HepG2 (cell line): ENCODE results near the gene USP17L22. TPM values are rescaled to one million over a fixed set of nuclear protein-coding genes. Genes with fewer than 3 reads are reported as not detected.
"Not testable (repeated sequence)": the region's sequence is repeated elsewhere in the genome, so short reads cannot be mapped to it uniquely, and the experiment has no call there.

Experiments
- ATAC-seq: fragments of 200-7000 bp; cut with Tn5 transposase; 3 replicates; pipeline ENCODE4 v1.9.1; 2020; ENCODE audit warnings: mild to moderate bottlenecking, moderate library complexity
- BruUV-seq: library from RNA; stranded (reverse); fragments of 400-500 nt; replicated peaks from 2 replicates; lab custom pipeline; 2021; lab: Mats Ljungman, UMichigan
- CTCF ChIA-PET: fragments of 300-600 bp; formaldehyde crosslinking; extraction: SDS; loops from one replicate; lab custom pipeline; 2021; ENCODE audit warnings: low total read pairs, inconsistent platforms, low intra/inter-chr PET ratio; lab: Yijun Ruan, JAX
- POLR2A ChIA-PET: fragments of 350-600 bp; sonication (Branson Sonifier 250); formaldehyde crosslinking; loops from one replicate; lab custom pipeline; 2020; ENCODE audit warnings: antibody characterized with exemption, inconsistent platforms; lab: Yijun Ruan, JAX
- DNase-seq: peaks from one replicate; pipeline ENCODE4 v3.0.0-alpha.2; 2015; ENCODE audit warnings: low spot score
- FAIRE-seq: peaks from 3 replicates; lab custom pipeline; 2011; peaks lifted over from hg19 to GRCh38; lab: Jason Lieb, UNC
- H2AFZ ChIP-seq: one replicate; pipeline ENCODE4 v1.6.1; 2011; ENCODE audit warnings: low read length, inconsistent platforms
- H3K27ac ChIP-seq: fragments of 300-600 bp; 3 replicates; pipeline ENCODE4 v1.8.0; 2011; ENCODE audit warnings: mixed run types, mild to moderate bottlenecking, mixed read lengths, low read length, inconsistent platforms; ENCODE audit not compliant: insufficient read depth; ENCODE audit errors: extremely low read length
- H3K27me3 ChIP-seq, 2 experiments: fragments of 200-600 bp in 1 of 2; 2 replicates in 1 of 2; 3 replicates in 1 of 2; pipeline versions ENCODE4 v1.6.0 to v1.8.0; 2011; ENCODE audit warnings: low read length in 2 of 2, mild to moderate bottlenecking in 2 of 2, moderate library complexity in 2 of 2, inconsistent platforms in 1 of 2; ENCODE audit not compliant: insufficient read depth in 2 of 2, control insufficient read depth in 1 of 2
- H3K36me3 ChIP-seq, 2 experiments: fragments of 200-600 bp in 1 of 2; replicated peaks in 1 of 2; 2 replicates in 1 of 2; 3 replicates in 1 of 2; pipeline versions ENCODE4 v1.5.1 to v1.8.0; 2011; ENCODE audit warnings: low read length in 2 of 2, inconsistent platforms in 1 of 2; ENCODE audit not compliant: insufficient read depth in 2 of 2, control insufficient read depth in 1 of 2
- H3K4me1 ChIP-seq: 2 replicates; pipeline ENCODE4 v1.5.1; 2012; ENCODE audit warnings: low read length, inconsistent platforms; ENCODE audit not compliant: insufficient read depth
- H3K4me2 ChIP-seq: 2 replicates; pipeline ENCODE4 v1.6.0; 2011; ENCODE audit warnings: low read depth, low read length, inconsistent platforms
- H3K4me3 ChIP-seq, 3 experiments: fragments of 200-600 bp in 1 of 3; sonication (generic), shearing (Covaris generic) in 1 of 3; replicated peaks in 1 of 3; 2 replicates each; pipeline ENCODE4 v1.5.1; 2011 to 2016; ENCODE audit warnings: low read length in 3 of 3, inconsistent platforms in 2 of 3, low read depth in 2 of 3, mild to moderate bottlenecking in 2 of 3, control low read depth in 1 of 3, mixed read lengths in 1 of 3; ENCODE audit not compliant: insufficient read depth in 1 of 3
- H3K79me2 ChIP-seq: one replicate; pipeline ENCODE4 v1.6.1; 2011; ENCODE audit warnings: low read length, inconsistent platforms; ENCODE audit not compliant: insufficient read depth
- H3K9ac ChIP-seq: 2 replicates; pipeline ENCODE4 v1.6.0; 2011; ENCODE audit warnings: mild to moderate bottlenecking, low read depth, low read length, inconsistent platforms; ENCODE audit not compliant: insufficient read depth
- H3K9me3 ChIP-seq: 2 replicates; pipeline ENCODE4 v1.5.1; 2012; ENCODE audit warnings: mild to moderate bottlenecking, low read length
- H4K20me1 ChIP-seq: 2 replicates; pipeline ENCODE4 v1.6.0; 2011; ENCODE audit warnings: inconsistent platforms, mild to moderate bottlenecking, low read length, moderate library complexity; ENCODE audit not compliant: insufficient read depth
- WGBS: methylation state at CpG from one replicate; pipeline ENCODE4 v1.1.6; 2017; ENCODE audit warnings: low lambda C conversion rate; 5-methylcytosine and 5-hydroxymethylcytosine counted together
- in situ Hi-C: cut with HindIII; loops from 2 replicates; pipeline ENCODE4 v1.10.0; 2017; ENCODE audit warnings: low pct_unique_long_range_greater_than_20kb; ENCODE audit not compliant: extremely low pct_ligation_motif_present
- intact Hi-C: fragments of 100-400 bp; cut with micrococcal nuclease; formaldehyde crosslinking; loops from one replicate; pipeline ENCODE4 v1.10.0; 2022; ENCODE audit not compliant: unreplicated experiment
- polyA plus RNA-seq, 8 experiments: library from polyadenylated mRNA; depleted of rRNA in 3 of 8; stranded (reverse) in 7 of 8; unstranded in 1 of 8; fragments of >200 nt; fragmentation: Illumina TruSeq in 4 of 8; extraction: Trizol in 4 of 8; gene quantifications; 2 replicates each; pipeline versions ENCODE4 v1.2.1 to v1.2.3, GENCODE V29; 2011 to 2016; ENCODE audit warnings: low read depth in 4 of 8, missing spikeins in 1 of 8, mixed read lengths in 1 of 8; ENCODE audit not compliant: insufficient read depth in 1 of 8
- total RNA-seq, 5 experiments: library from RNA; depleted of rRNA; stranded (reverse); fragments of >200 nt; fragmentation: Illumina TruSeq; extraction: Trizol; gene quantifications; 2 replicates each; pipeline ENCODE4 v1.2.3, GENCODE V29; 2016; ENCODE audit warnings: low read depth in 1 of 5

Gene USP17L22
- total and polyA plus RNA-seq, 2 of the 13 experiments (the other 11 are each of a cell fraction or from before 2014, with no cell fraction given): not detected

- FAIRE-seq, H2AFZ ChIP-seq, BruUV-seq, intact Hi-C loops, H3K9ac ChIP-seq, CTCF ChIA-PET, DNase-seq, H4K20me1 ChIP-seq, in situ Hi-C loops, H3K4me3 ChIP-seq, ATAC-seq, POLR2A ChIA-PET, H3K27me3 ChIP-seq, H3K36me3 ChIP-seq, H3K79me2 ChIP-seq, H3K9me3 ChIP-seq, H3K4me2 ChIP-seq, H3K4me1 ChIP-seq, H3K27ac ChIP-seq: not testable (repeated sequence)
- WGBS: no CpG with 5 or more reads among the region's 8 CpGs
Measured at GRCh38 chr4:9230249-9230648, 37.2 kb upstream of the USP17L22 start.

GRCh38 chr4:9234085-9234484 is 33.3 kb upstream of the USP17L22 start, which contains the start of gene USP17L15:
USP17L15 (plus strand) TSS chr4:9234385; CDS start chr4:9234385, 0 bp downstream.
- not testable (repeated sequence) for H3K79me2 ChIP-seq, FAIRE-seq

GRCh38 chr4:9238461-9238860 is 29.0 kb upstream of the USP17L22 start:
- CTCF ChIA-PET, DNase-seq: not testable (repeated sequence)

More at GRCh38 chr4:9234085-9234484, 33.3 kb upstream of the USP17L22 start, which contains the start of gene USP17L15:
- H3K9ac ChIP-seq, H3K36me3 ChIP-seq, DNase-seq, POLR2A ChIA-PET, in situ Hi-C loops, H4K20me1 ChIP-seq, BruUV-seq, H3K27ac ChIP-seq, CTCF ChIA-PET, H3K9me3 ChIP-seq, H3K4me1 ChIP-seq, intact Hi-C loops, ATAC-seq, H2AFZ ChIP-seq, H3K4me3 ChIP-seq, H3K4me2 ChIP-seq, H3K27me3 ChIP-seq: not testable (repeated sequence)
- WGBS: no CpG with 5 or more reads among the region's 15 CpGs

GRCh38 chr4:9243579-9243978 is 23.8 kb upstream of the USP17L22 start, which contains the start of gene USP17L17:
USP17L17 (plus strand) TSS chr4:9243879; CDS start chr4:9243879, 0 bp downstream.
- FAIRE-seq, H3K27me3 ChIP-seq, H3K4me3 ChIP-seq, H3K9me3 ChIP-seq, H3K4me1 ChIP-seq, H3K9ac ChIP-seq, in situ Hi-C loops, intact Hi-C loops, H3K4me2 ChIP-seq, H4K20me1 ChIP-seq, H3K36me3 ChIP-seq, H3K79me2 ChIP-seq, H2AFZ ChIP-seq, H3K27ac ChIP-seq, DNase-seq, BruUV-seq, POLR2A ChIA-PET, CTCF ChIA-PET, ATAC-seq: not testable (repeated sequence)
- 43% methylated on average over 11 of the region's 14 CpGs for WGBS

More at GRCh38 chr4:9238461-9238860, 29.0 kb upstream of the USP17L22 start:
- WGBS: 46% methylated on average over 12 of the region's 12 CpGs
- BruUV-seq, H3K4me1 ChIP-seq, H3K36me3 ChIP-seq, FAIRE-seq, POLR2A ChIA-PET, H3K4me2 ChIP-seq, H3K27me3 ChIP-seq, intact Hi-C loops, in situ Hi-C loops, ATAC-seq, H2AFZ ChIP-seq, H3K79me2 ChIP-seq, H4K20me1 ChIP-seq, H3K9me3 ChIP-seq, H3K4me3 ChIP-seq, H3K9ac ChIP-seq, H3K27ac ChIP-seq: not testable (repeated sequence)
